K562 (cell line): Measurements from ENCODE around the gene AHCYL2. TPM values are rescaled to one million over a fixed set of nuclear protein-coding genes. Genes with fewer than 3 reads are reported as not detected.

ENCODE experiments used
- ATAC-seq: fragments of 200-7000 bp; cut with Tn5 transposase; 3 replicates; pipeline ENCODE4 v1.9.1; 2020; ENCODE audit warnings: moderate library complexity
- BruUV-seq: library from RNA; stranded (reverse); fragments of 400-500 nt; replicated peaks from 2 replicates; lab custom pipeline; 2021; lab: Mats Ljungman, UMichigan
- CTCF ChIA-PET: fragments of 300-600 bp; formaldehyde crosslinking; extraction: SDS; loops from one replicate; lab custom pipeline; 2021; ENCODE audit warnings: low intra/inter-chr PET ratio; lab: Yijun Ruan, JAX
- POLR2A ChIA-PET: fragments of 300-600, 350-650 bp; sonication (Branson Sonifier 250); formaldehyde crosslinking; extraction: SDS; loops from one replicate; lab custom pipeline; 2021; ENCODE audit warnings: antibody characterized with exemption, inconsistent platforms; lab: Yijun Ruan, JAX
- DNase-seq, 4 experiments: peaks; one replicate each; pipeline versions ENCODE4 v3.0.0 to v3.0.0-alpha.2; 2011 to 2018; ENCODE audit warnings: low spot score in 3 of 4, mixed read lengths in 3 of 4; ENCODE audit errors: extremely low read depth in 1 of 4
- FAIRE-seq: peaks from 2 replicates; lab custom pipeline; 2011; peaks lifted over from hg19 to GRCh38; lab: Jason Lieb, UNC
- H2AFZ ChIP-seq: 2 replicates; pipeline ENCODE4 v1.6.0; 2011; ENCODE audit warnings: low read depth, low read length, control low read depth, inconsistent platforms
- H3K27ac ChIP-seq: fragments of 200-600 bp; 3 replicates; pipeline ENCODE4 v1.8.0; 2011; ENCODE audit warnings: low read depth, mild to moderate bottlenecking, control low read depth, inconsistent platforms, low read length, moderate library complexity, mixed read lengths; ENCODE audit errors: extremely low read depth
- H3K27me3 ChIP-seq, 2 experiments: fragments of 300-600 bp in 1 of 2; 2 replicates in 1 of 2; 3 replicates in 1 of 2; pipeline versions ENCODE4 v1.6.0 to v1.8.0; 2011; ENCODE audit warnings: inconsistent platforms in 2 of 2, low read length in 2 of 2, mild to moderate bottlenecking in 1 of 2, mixed read lengths in 1 of 2, moderate library complexity in 1 of 2; ENCODE audit not compliant: control insufficient read depth in 2 of 2, insufficient read depth in 2 of 2
- H3K36me3 ChIP-seq: fragments of 300-600 bp; 3 replicates; pipeline ENCODE4 v1.8.0; 2011; ENCODE audit warnings: mild to moderate bottlenecking, low read length, inconsistent platforms; ENCODE audit not compliant: control insufficient read depth, insufficient read depth
- H3K4me1 ChIP-seq, 2 experiments: fragments of 200-600 bp in 1 of 2; replicated peaks in 1 of 2; 2 replicates in 1 of 2; 3 replicates in 1 of 2; pipeline versions ENCODE4 v1.5.1 to v1.8.0; 2011; ENCODE audit warnings: inconsistent platforms in 2 of 2, low read length in 2 of 2, mild to moderate bottlenecking in 1 of 2, mixed read lengths in 1 of 2, moderate library complexity in 1 of 2; ENCODE audit not compliant: control insufficient read depth in 2 of 2, insufficient read depth in 2 of 2
- H3K4me2 ChIP-seq: 2 replicates; pipeline ENCODE4 v1.6.1; 2011; ENCODE audit warnings: low read length, control low read depth, inconsistent platforms, mixed read lengths; ENCODE audit not compliant: insufficient read depth
- H3K4me3 ChIP-seq: fragments of 200-600 bp; sonication (generic), shearing (Covaris generic); 2 replicates; pipeline ENCODE4 v1.5.1; 2016; ENCODE audit warnings: control low read depth, inconsistent platforms
- H3K79me2 ChIP-seq: fragments of 200-600 bp; 3 replicates; pipeline ENCODE4 v1.8.0; 2011; ENCODE audit warnings: low read length, inconsistent platforms; ENCODE audit not compliant: control insufficient read depth, insufficient read depth
- H3K9ac ChIP-seq, 2 experiments: 2 replicates each; pipeline versions ENCODE4 v1.6.0 to v1.6.1; 2011; ENCODE audit warnings: low read depth in 2 of 2, low read length in 2 of 2, control low read depth in 1 of 2, inconsistent platforms in 1 of 2, mild to moderate bottlenecking in 1 of 2, mixed read lengths in 1 of 2; ENCODE audit not compliant: insufficient read depth in 1 of 2
- H3K9me1 ChIP-seq: one replicate; pipeline ENCODE4 v1.6.0; 2011; ENCODE audit warnings: inconsistent platforms, mild to moderate bottlenecking, low read length, moderate library complexity; ENCODE audit not compliant: control insufficient read depth, insufficient read depth
- H3K9me3 ChIP-seq: replicated peaks from 2 replicates; pipeline ENCODE4 v1.5.1; 2011; ENCODE audit warnings: low read depth, low read length, inconsistent platforms; ENCODE audit not compliant: control insufficient read depth, insufficient read depth
- H4K20me1 ChIP-seq: replicated peaks from 2 replicates; pipeline ENCODE4 v1.6.1; 2011; ENCODE audit warnings: low read length, inconsistent platforms, mixed read lengths; ENCODE audit not compliant: control insufficient read depth, insufficient read depth
- HDAC1 ChIP-seq, 2 experiments: fragments of 450-650 bp; IDR thresholded peaks; 2 replicates each; pipeline ENCODE4 v1.6.1; 2016 to 2017; ENCODE audit warnings: inconsistent platforms in 1 of 2, mild to moderate bottlenecking in 1 of 2, moderate library complexity in 1 of 2
- HMGN3 ChIP-seq: IDR thresholded peaks from 2 replicates; pipeline ENCODE4 v1.6.1; 2011; ENCODE audit warnings: borderline replicate concordance, low read depth, mild to moderate bottlenecking, mixed read lengths, low read length; ENCODE audit not compliant: insufficient read length; ENCODE audit errors: extremely low read depth
- HNRNPK ChIP-seq: fragments of 200-400 bp; formaldehyde crosslinking; IDR thresholded peaks from one replicate; pipeline ENCODE4 v1.6.1; 2018; ENCODE audit warnings: mild to moderate bottlenecking, low read depth, low read length; ENCODE audit not compliant: poor library complexity, severe bottlenecking
- KLF10 ChIP-seq: fragments of 250-450 bp; sonication (Bioruptor Pico); IDR thresholded peaks from 2 replicates; pipeline ENCODE4 v1.6.1; 2021; ENCODE audit warnings: matching md5 sums
- NR0B1 ChIP-seq: fragments of 450-650 bp; IDR thresholded peaks from one replicate; pipeline ENCODE4 v1.6.1; 2018; ENCODE audit warnings: mild to moderate bottlenecking, moderate library complexity; ENCODE audit not compliant: partially characterized antibody
- PURB ChIP-seq: sonication (generic); formaldehyde crosslinking; IDR thresholded peaks from 2 replicates; pipeline ENCODE4 v1.9.0; 2021; ENCODE audit warnings: low read depth, mild to moderate bottlenecking, missing genetic modification reagents
- RBM14 ChIP-seq: fragments of 200-400 bp; formaldehyde crosslinking; IDR thresholded peaks from 2 replicates; pipeline ENCODE4 v1.6.1; 2018; ENCODE audit warnings: low read depth, mild to moderate bottlenecking, low read length, moderate library complexity, borderline replicate concordance; ENCODE audit not compliant: insufficient read depth
- SRSF3 ChIP-seq: fragments of 200-400 bp; formaldehyde crosslinking; IDR thresholded peaks from 2 replicates; pipeline ENCODE4 v1.6.1; 2016; ENCODE audit warnings: mild to moderate bottlenecking, low read length, moderate library complexity; ENCODE audit not compliant: insufficient read depth
- TFAM ChIP-seq: fragments of 250-450 bp; sonication (Bioruptor Pico); conservative IDR thresholded peaks from 2 replicates; pipeline ENCODE4 v1.5.0; 2021; ENCODE audit warnings: mild to moderate bottlenecking, moderate library complexity
- WHSC1 ChIP-seq: IDR thresholded peaks from one replicate; pipeline ENCODE4 v1.6.1; 2012; ENCODE audit warnings: low read length, control low read depth, inconsistent platforms
- ZC3H8 ChIP-seq: fragments of 450-650 bp; IDR thresholded peaks from 2 replicates; pipeline ENCODE4 v1.6.1; 2017
- ZNF436 ChIP-seq: fragments of 250-450, 450-650 bp; sonication (Bioruptor Pico); formaldehyde crosslinking; IDR thresholded peaks from 2 replicates; pipeline ENCODE4 v1.7.0; 2020; ENCODE audit warnings: mild to moderate bottlenecking
- WGBS: fragments of 100-300 bp; shearing (Covaris generic); methylation state at CpG from one replicate; pipeline ENCODE4 v1.1.6; 2016; ENCODE audit warnings: low coverage, mixed read lengths; ENCODE audit not compliant: insufficient coverage; ENCODE audit errors: missing lambda C conversion rate; 5-methylcytosine and 5-hydroxymethylcytosine counted together
- in situ Hi-C: fragments of 300-500 bp; cut with MboI; formaldehyde crosslinking; loops from 4 replicates; pipeline ENCODE4 v1.15.0; 2018; ENCODE audit warnings: inconsistent platforms, mixed read lengths
- intact Hi-C: fragments of 100-400 bp; cut with micrococcal nuclease; formaldehyde crosslinking; loops from 2 replicates; pipeline ENCODE4 v1.14.2; 2022
- polyA plus RNA-seq, 8 experiments: library from polyadenylated mRNA; depleted of rRNA in 4 of 8; stranded (reverse) in 5 of 8; unstranded in 3 of 8; fragments of >200 nt; fragmentation: Nextera tagmentation in 2 of 8; fragmentation: Illumina TruSeq in 1 of 8; extraction: Ambion mirVana in 2 of 8; extraction: Trizol in 1 of 8; gene quantifications; 2 replicates each; pipeline versions ENCODE4 v1.2.1 to v1.2.3, GENCODE V29; 2011 to 2014; ENCODE audit warnings: inconsistent platforms in 1 of 8, missing spikeins in 1 of 8
- total RNA-seq, 7 experiments: library from RNA; depleted of rRNA in 6 of 7; stranded (reverse); fragments of >200 nt in 6 of 7; fragmentation: Illumina TruSeq in 2 of 7; extraction: Trizol in 2 of 7; gene quantifications; 2 replicates each; pipeline versions ENCODE4 v1.2.1 to v1.2.3, GENCODE V29; 2011 to 2021; ENCODE audit warnings: low replicate concordance in 1 of 7

The AHCYL2 gene
- total and polyA plus RNA-seq, 9 of the 15 experiments (the other 6 are each of a cell fraction or from before 2014, with no cell fraction given) = 0.93 to 10.5 (median 5.2) TPM

- CTCF ChIA-PET = interaction anchor here (0.6 kb wide), 1 partner anchor 25 kb away, joined by 3 read pairs; no protein-coding TSS in a partner anchor
- Histone ChIP-seq H3K4me1 (peaks cover 0 to 13% of the 10 kb centered on the region in 2 experiments; a peak in 2 of 5 replicates), H3K9me1 (no peaks in the 10 kb centered on the region), H2AFZ (no peak within 1 kb of the TSS), H3K36me3 (no peaks in the 10 kb centered on the region)
- intact Hi-C loops = no loop called here
- TF ChIP-seq KLF10 (CRISPR knock-in tag) (no peak), HNRNPK (peak; percentile 56)
- TF ChIP-seq, all 486 proteins: peak for 1
- Histone ChIP-seq H3K79me2 (no peaks in the 10 kb centered on the region), H3K27me3 (peaks cover 70 to 72% of the 10 kb centered on the region in 2 experiments), H3K27ac (no peak within 1 kb of the TSS), H3K4me3 (no peak within 1 kb of the TSS), H3K9me3 (no peaks in the 10 kb centered on the region), H3K9ac (no peak within 1 kb of the TSS), H4K20me1 (no peaks in the 10 kb centered on the region; the same call in 1 of the 2 replicates), H3K4me2 (no peak within 1 kb of the TSS; the same call in 1 of the 2 replicates)
- in situ Hi-C loops = no loop called here
- peak; percentile 38; the same call in 2 of the 3 replicates for ATAC-seq
- peak in 2 of 4 experiments; percentile 54 to 59 for DNase-seq
- BruUV-seq = no TSS peak
- FAIRE-seq = no peak
- WGBS = 8% methylated on average over 48 of the region's 48 CpGs
- POLR2A ChIA-PET = interaction anchor here (0.7 kb wide), 1 partner anchor 380 kb away, joined by 3 read pairs; no protein-coding TSS in a partner anchor
Observed at GRCh38 chr7:129188372-129188891, 36.4 kb upstream of the AHCYL2 start, which contains the start of gene SMO. Gene SMO, plus strand, starts transcription at chr7:129188633. Its CDS starts 519 bp downstream, at chr7:129189152.

GRCh38 chr7:129188892-129189660, 35.8 kb upstream of the AHCYL2 start:
- DNase-seq (no peak), ATAC-seq (no peak), FAIRE-seq (no peak)
- CTCF ChIA-PET = interaction anchor here (0.6 kb wide), 1 partner anchor 24 kb away, joined by 3 read pairs; no protein-coding TSS in a partner anchor
- Histone ChIP-seq H3K4me1 (peaks cover 0 to 13% of the 10 kb centered on the region in 2 experiments; a peak in 2 of 5 replicates), H3K36me3 (no peaks in the 10 kb centered on the region), H4K20me1 (no peaks in the 10 kb centered on the region; the same call in 1 of the 2 replicates), H3K27me3 (peaks cover 70 to 72% of the 10 kb centered on the region in 2 experiments), H2AFZ (no peak overlapping the region), H3K4me2 (no peak overlapping the region), H3K79me2 (no peaks in the 10 kb centered on the region), H3K9me3 (no peaks in the 10 kb centered on the region), H3K9ac (no peak overlapping the region), H3K9me1 (no peaks in the 10 kb centered on the region), H3K27ac (no peak overlapping the region), H3K4me3 (no peak overlapping the region)
- intact Hi-C loops (no loop called here), in situ Hi-C loops (no loop called here)
- no TSS peak for BruUV-seq
- POLR2A ChIA-PET = no interaction called here
- WGBS = 42% methylated on average over 43 of the region's 83 CpGs
- TF ChIP-seq RBM14 (no peak), WHSC1 (no peak), NR0B1 (no peak), ZNF436 (CRISPR knock-in tag) (no peak), ZC3H8 (no peak), SRSF3 (no peak), TFAM (CRISPR knock-in tag) (no peak), HDAC1 (IDR thresholded peaks at IDR 0.05) (no peak), PURB (CRISPR knock-in tag) (no peak), HMGN3 (no peak)
